HEK293 (cell line): ENCODE results near the gene TLNRD1.

Experiments used
- AEBP2 ChIP-seq: fragments of 450-650 bp; formaldehyde crosslinking; IDR thresholded peaks from 2 replicates; pipeline ENCODE4 v1.5.1; 2016; ENCODE audit warnings: missing biosample characterization, missing genetic modification characterization, borderline replicate concordance
- BCL11A ChIP-seq: fragments of 450-650 bp; formaldehyde crosslinking; IDR thresholded peaks from 2 replicates; pipeline ENCODE4 v1.5.1; 2016; ENCODE audit warnings: low read depth, missing biosample characterization, missing genetic modification characterization
- BCL11B ChIP-seq: fragments of 450-650 bp; formaldehyde crosslinking; IDR thresholded peaks from 2 replicates; pipeline ENCODE4 v1.5.1; 2016; ENCODE audit warnings: low read depth, missing biosample characterization, missing genetic modification characterization
- HIC1 ChIP-seq: fragments of 450-650 bp; formaldehyde crosslinking; IDR thresholded peaks from 2 replicates; pipeline ENCODE4 v1.5.1; 2016; ENCODE audit warnings: missing biosample characterization, missing genetic modification characterization
- KLF17 ChIP-seq: fragments of 450-650 bp; formaldehyde crosslinking; IDR thresholded peaks from 2 replicates; pipeline ENCODE4 v1.5.1; 2016; ENCODE audit warnings: missing biosample characterization, missing genetic modification characterization
- MYNN ChIP-seq: fragments of 450-650 bp; formaldehyde crosslinking; IDR thresholded peaks from 2 replicates; pipeline ENCODE4 v1.5.1; 2016; ENCODE audit warnings: missing biosample characterization, missing genetic modification characterization, borderline replicate concordance
- PBX3 ChIP-seq: sonication (generic); formaldehyde crosslinking; IDR thresholded peaks from 2 replicates; pipeline ENCODE4 v1.8.1; 2022; ENCODE audit warnings: mild to moderate bottlenecking, moderate library complexity, missing genetic modification reagents
- PRDM10 ChIP-seq: fragments of 450-650 bp; formaldehyde crosslinking; IDR thresholded peaks from 2 replicates; pipeline ENCODE4 v1.5.1; 2016; ENCODE audit warnings: missing biosample characterization, missing genetic modification characterization
- PRDM4 ChIP-seq: fragments of 450-650 bp; formaldehyde crosslinking; IDR thresholded peaks from 2 replicates; pipeline ENCODE4 v1.5.1; 2017; ENCODE audit warnings: missing biosample characterization, missing genetic modification characterization
- SCRT2 ChIP-seq: fragments of 450-650 bp; formaldehyde crosslinking; IDR thresholded peaks from 2 replicates; pipeline ENCODE4 v1.5.1; 2016; ENCODE audit warnings: missing biosample characterization, missing genetic modification characterization
- ZFHX2 ChIP-seq: fragments of 450-650 bp; formaldehyde crosslinking; conservative IDR thresholded peaks from 2 replicates; pipeline ENCODE4 v1.5.1; 2016; ENCODE audit warnings: missing biosample characterization, missing genetic modification characterization
- ZFP37 ChIP-seq: fragments of 450-650 bp; formaldehyde crosslinking; IDR thresholded peaks from 2 replicates; pipeline ENCODE4 v1.5.1; 2016; ENCODE audit warnings: missing biosample characterization, missing genetic modification characterization
- ZIC2 ChIP-seq: fragments of 450-650 bp; formaldehyde crosslinking; IDR thresholded peaks from 2 replicates; pipeline ENCODE4 v1.5.1; 2016; ENCODE audit warnings: missing biosample characterization, missing genetic modification characterization
- ZNF266 ChIP-seq: fragments of 450-650 bp; formaldehyde crosslinking; IDR thresholded peaks from 2 replicates; pipeline ENCODE4 v1.5.1; 2016; ENCODE audit warnings: missing biosample characterization, missing genetic modification characterization, low read depth
- ZNF449 ChIP-seq: fragments of 450-650 bp; formaldehyde crosslinking; IDR thresholded peaks from 2 replicates; pipeline ENCODE4 v1.5.1; 2017; ENCODE audit warnings: missing biosample characterization, mild to moderate bottlenecking, missing genetic modification characterization, moderate library complexity
- ZNF549 ChIP-seq: fragments of 450-650 bp; IDR thresholded peaks from 2 replicates; pipeline ENCODE4 v1.5.1; 2018; ENCODE audit warnings: missing biosample characterization, missing genetic modification characterization, mild to moderate bottlenecking, inconsistent platforms, moderate library complexity
- ZNF558 ChIP-seq: fragments of 450-650 bp; formaldehyde crosslinking; IDR thresholded peaks from 2 replicates; pipeline ENCODE4 v1.5.1; 2016; ENCODE audit warnings: missing biosample characterization, missing genetic modification characterization
- ZNF791 ChIP-seq: fragments of 450-650 bp; formaldehyde crosslinking; IDR thresholded peaks from 2 replicates; pipeline ENCODE4 v1.5.1; 2016; ENCODE audit warnings: missing biosample characterization, missing genetic modification characterization
- ZSCAN16 ChIP-seq: fragments of 450-650 bp; formaldehyde crosslinking; IDR thresholded peaks from 2 replicates; pipeline ENCODE4 v1.5.1; 2016; ENCODE audit warnings: missing biosample characterization, missing genetic modification characterization

TLNRD1 gene

GRCh38 chr15:80989081-80989517 is 11.6 kb upstream of the TLNRD1 start (continued):
- no peak for TF ChIP-seq ZNF449
- 0 out of 2 replicates have a peak, but pooled peaks have one; percentile 35 for TF ChIP-seq ZNF791
- no peak for TF ChIP-seq AEBP2 (tag by site-specific recombination)
- TF ChIP-seq HIC1 (tag by site-specific recombination) = no peak
- no peak for TF ChIP-seq ZIC2 (tag by site-specific recombination)
- peak; percentile 63; the same call in 1 of the 2 replicates for TF ChIP-seq BCL11A
- TF ChIP-seq ZFP37 = no peak
- TF ChIP-seq BCL11B (tag by site-specific recombination) = peak; percentile 90
- TF ChIP-seq PRDM4 (tag by site-specific recombination) = no peak
- TF ChIP-seq ZNF558 (tag by site-specific recombination) = no peak
- no peak for TF ChIP-seq KLF17 (tag by site-specific recombination)
- TF ChIP-seq ZNF266 (tag by site-specific recombination) = no peak
- no peak for TF ChIP-seq PBX3 (CRISPR knock-in tag)
- peak; percentile 69 for TF ChIP-seq ZFHX2
- no peak for TF ChIP-seq MYNN (tag by site-specific recombination)
- no peak for TF ChIP-seq PRDM10 (tag by site-specific recombination)
- no peak for TF ChIP-seq ZSCAN16
- TF ChIP-seq ZNF549 (tag by site-specific recombination) = no peak
- TF ChIP-seq SCRT2 (tag by site-specific recombination) = no peak
